Glomerular visceral epithelial cell (primary cell): Measurements from ENCODE around the gene VAV3.

Experiments used
- DNase-seq: peaks from one replicate; pipeline ENCODE4 v3.0.0-alpha.2; 2016; ENCODE audit errors: extremely low spot score

Gene VAV3

GRCh38 chr1:107590087-107590486, 374.9 kb downstream of the VAV3 start:
- DNase-seq: no peak

DNA sequence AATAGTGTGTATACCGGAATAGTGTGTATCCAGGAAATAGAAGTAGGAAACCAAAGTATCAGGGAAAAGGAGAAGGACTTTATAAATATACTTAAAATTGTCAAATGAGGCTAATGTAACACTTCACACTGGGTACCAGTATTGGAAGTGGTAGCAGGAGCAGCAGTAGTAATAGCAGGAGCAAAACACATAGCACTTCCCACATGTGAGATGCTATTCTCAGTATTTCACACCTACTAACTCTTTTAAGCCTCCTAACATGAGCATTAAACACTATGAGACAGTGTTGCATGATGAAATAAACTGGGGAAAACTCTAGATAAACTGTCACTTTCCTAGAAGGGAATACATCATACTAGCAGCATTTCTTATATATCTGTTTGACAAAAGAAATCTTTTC, 376.7 kb downstream of the VAV3 start:
- no peak for DNase-seq

GRCh38 chr1:107575226-107575625, 389.8 kb downstream of the VAV3 start:
- DNase-seq: peak; percentile 26

DNA sequence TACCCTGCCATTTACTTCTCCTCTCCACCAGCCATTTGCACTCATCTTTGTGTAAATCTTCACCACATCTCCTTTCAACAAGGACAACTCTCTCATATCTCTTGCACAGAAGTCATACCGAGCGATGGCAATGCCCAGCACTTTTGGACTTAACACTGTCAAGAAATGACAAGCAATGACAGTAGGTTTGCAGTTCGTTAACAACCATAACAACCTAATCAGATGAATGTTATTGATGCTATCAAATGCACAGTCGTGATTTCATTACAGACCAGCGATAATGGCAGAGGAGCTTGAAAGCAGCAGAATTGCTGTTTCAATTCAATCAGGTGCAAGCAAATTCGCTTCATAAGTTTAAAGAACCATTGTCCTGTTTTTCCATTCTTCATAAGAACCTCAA, 390.9 kb downstream of the VAV3 start:
- DNase-seq: no peak

DNA sequence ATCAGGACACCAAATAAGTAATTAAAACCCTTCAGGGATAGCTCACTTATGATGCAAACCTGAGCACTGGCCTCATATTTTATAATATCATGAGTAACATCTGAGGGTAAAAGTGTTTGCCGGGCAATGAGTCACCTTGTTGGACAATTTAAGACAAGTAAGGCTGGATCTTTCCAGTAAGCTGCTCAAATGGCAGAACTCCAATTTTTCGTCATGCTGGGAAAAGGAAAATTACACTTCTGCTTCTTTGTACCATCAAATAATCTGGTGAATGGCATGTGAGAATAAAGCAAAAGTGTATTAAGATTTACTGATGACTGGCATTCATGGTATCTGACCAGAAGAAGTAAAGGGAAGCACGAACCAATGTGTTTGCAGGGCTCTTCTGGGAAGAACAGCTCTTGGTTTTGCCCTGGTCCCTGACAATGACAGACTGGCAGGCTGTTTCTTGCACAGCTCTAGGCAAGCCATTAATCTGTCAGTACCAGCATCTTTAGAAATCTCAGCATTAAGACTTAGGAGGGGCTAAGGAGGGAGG, 392.2 kb downstream of the VAV3 start:
- DNase-seq: peak; percentile 76

- DNase-seq: no peak
Observed at GRCh38 chr1:107570768-107571167, 394.2 kb downstream of the VAV3 start.

- no peak for DNase-seq
Observed at GRCh38 chr1:107563441-107563840, 401.5 kb downstream of the VAV3 start.

GRCh38 chr1:107559881-107560280, 405.1 kb downstream of the VAV3 start:
- DNase-seq: peak; percentile 71

GRCh38 chr1:107557095-107557494, 407.9 kb downstream of the VAV3 start:
- DNase-seq: no peak

- no peak for DNase-seq
Observed at GRCh38 chr1:107555578-107555977, 409.4 kb downstream of the VAV3 start.

DNA sequence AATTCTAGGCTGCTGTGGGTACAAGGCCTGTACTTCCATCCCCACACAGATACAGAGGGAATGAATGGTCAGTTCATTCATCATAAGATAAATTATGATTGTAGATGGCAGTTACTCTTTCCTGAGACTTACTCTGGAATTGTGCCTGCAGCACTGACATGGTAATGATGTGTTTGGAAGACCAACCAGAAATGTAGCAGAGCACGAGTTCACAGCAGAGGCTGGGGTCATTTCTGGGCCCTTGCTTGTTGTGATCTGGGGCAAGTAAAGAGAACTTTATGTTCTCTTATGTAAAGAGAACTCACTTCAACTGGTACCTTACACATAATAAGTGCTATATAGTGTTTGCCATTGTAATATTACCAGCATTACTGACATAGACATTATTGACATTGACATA, 412.2 kb downstream of the VAV3 start:
- no peak for DNase-seq

DNA sequence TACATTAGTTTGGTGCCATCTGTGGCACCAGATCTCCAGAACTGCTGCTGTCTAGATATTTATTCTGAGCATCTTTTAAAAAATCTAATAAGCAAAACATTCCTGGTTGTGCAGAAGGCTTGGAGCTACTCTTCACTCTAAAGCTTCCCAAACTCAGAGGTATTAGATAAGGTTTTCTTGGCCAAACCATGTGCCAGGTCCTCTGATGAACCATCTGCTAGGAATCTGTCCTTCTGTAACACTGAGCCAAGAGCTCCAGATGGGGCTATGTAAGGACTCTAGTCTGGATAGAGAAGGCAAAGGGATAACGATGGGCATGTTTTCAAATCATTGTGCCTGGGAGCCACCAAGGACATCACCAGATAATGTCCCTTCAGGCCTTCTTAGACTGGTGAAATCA, 413.5 kb downstream of the VAV3 start:
- DNase-seq: no peak

DNA sequence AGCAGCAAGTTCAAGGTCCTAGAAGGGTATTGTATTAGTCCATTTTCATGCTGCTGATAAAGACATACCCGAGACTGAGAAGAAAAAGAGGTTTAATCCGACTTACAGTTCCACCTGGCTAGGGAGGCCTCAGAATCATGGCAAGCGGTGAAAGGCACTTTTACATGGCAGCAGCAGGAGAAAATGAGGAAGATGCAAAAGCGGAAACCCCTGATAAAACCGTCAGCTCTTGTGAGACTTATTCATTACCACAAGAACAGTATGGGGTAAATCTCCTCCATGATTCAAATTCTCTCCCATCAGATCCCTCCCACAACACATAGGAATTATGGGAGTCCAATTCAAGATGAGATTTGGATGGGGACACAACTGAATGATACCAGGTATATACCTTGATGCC, 414.6 kb downstream of the VAV3 start:
- DNase-seq: no peak

DNA sequence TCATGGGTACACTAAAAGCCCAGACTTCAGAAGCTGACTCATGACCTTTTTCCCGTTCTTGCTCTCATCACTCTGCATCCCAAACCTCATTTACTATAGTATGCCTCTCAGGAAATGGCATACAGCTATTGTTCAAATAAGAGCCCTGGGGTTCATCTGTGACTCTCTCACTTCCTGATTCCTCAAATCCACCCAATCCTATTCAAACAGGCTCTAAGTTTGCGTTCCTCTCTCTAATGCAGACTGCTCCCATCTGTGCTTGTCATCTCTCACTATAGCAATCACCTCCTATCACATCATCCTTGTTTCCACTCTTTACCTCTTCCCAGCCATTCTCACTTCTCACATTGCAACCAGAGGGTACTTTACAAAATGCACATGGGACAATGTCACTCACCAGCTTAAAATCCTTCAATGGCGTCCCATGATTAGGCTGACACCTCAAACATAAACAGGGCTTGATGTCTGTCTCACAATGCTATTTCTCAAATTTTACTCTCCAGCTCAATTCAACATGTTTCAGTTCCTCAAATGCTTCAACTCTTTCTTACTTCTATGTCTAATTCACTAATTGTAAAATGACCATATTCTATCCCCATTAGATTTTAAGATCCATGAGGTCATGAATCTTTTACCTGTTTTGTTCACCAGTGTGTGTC, 415.7 kb downstream of the VAV3 start:
- no peak for DNase-seq

DNA sequence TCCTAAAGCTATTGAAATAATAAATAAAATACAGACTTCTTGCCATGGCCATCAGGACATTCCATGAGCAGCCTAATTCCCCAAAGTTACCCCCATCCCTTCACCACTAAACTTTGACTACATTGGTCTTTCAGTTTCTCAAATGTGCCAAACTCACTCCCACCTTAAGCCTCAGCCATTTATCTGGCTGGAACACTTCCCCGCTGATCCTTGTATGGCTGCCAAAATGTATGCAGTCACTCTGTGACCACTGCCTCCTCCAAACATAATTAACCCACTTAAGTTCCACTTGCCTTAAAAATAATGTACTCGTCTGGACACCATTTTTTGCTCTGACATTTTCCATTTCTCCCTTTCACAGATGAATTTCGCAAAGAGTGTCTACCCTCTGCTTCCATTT, 416.7 kb downstream of the VAV3 start:
- DNase-seq: no peak

DNA sequence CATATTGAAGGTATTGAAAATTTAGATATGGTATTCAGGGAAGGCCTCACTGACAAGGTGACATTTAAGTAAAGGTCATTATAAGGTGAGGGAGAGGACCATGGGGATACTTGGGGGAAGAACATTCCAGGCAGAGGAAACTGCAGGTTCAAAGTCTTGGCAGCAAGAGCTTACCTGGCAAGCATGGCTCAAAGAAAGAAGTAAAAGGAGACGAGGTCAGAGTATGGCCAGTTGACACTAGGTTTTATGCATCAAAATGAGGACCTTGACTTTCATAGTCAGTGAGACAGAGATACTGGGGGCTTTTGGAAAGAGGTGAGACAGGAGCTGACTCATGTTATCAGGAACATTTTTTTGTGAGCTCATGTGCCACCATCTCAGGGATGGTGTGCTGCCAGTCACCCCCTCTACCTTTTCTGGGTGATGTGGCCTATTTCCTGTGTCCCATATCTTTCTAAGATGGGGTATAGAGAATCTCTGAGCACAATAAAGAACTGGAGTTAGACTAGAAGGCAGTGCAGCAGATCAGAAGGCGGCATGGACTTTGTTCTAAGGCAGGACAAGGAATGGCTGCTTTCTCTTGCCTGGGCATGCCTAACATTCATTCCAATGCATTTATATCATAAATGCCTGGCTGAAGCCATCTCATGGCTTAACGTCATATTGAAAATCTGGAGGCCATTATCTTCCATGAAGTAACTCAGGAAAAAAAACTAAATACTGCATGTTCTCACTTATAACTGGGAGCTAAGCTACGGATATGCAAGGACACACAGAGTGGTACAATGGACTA, 417.4 kb downstream of the VAV3 start:
- DNase-seq: no peak

DNA sequence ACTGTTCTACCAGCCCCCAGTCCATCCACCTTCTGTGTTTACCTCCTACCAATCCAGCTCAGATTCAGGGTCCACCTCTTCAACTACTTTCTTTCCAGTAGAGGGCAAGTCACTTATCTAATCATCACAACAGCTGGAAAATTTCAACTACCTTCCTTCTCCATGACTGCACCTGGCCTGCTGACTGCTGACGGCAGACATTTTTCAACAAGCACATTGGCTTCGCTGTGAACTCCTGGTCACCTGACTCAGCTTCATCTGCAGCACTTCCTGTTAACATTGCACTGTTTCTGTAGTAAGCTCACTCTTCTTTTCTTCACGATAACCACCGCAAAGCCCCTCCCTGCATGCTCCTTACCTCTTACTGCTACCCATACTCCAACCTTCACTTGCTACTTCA, 418.4 kb downstream of the VAV3 start:
- DNase-seq: no peak

DNA sequence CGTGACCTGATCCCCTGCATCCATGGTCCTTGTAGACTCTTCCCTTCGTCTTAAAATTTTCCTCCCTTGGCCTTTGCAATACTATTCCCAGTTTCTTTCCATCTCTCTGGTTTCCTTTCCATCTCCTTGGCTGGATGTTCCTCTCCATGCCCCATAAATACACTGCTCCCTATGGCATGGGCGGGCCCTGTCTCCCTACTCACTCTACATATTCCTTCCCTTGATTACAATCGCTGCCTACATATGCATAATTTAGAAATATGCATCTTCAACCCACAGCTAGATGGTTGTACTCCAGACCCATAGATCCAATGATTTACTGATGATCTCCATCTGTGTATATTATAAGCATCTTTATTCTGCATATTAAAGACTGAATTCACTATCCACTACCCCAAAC, 419.1 kb downstream of the VAV3 start:
- DNase-seq: no peak

DNA sequence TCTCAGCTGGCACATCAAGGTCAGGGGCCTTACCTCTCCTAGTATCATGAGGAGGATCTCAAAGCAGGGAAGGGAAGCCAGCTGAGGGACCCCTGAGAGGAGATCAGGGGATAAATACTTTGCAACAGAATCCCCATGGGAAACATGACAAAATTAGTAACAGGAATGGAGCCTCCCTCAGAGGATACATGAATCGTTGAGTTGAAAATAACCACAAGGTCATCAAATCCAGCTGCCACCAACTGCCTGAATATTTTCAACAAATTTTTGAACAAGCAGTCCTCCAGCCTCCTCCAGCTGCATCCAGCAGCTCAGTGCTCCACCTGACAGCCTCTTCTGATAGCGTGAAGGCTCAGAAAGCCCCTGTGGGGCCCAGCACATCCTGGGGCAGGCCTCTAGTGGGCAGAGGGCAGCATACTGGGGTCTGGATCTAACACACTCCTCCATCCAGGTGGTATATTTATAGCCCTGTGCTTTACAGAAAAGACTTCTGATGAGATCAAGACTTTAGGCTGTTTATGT, 419.9 kb downstream of the VAV3 start:
- no peak for DNase-seq

GRCh38 chr1:107544285-107544684, 420.7 kb downstream of the VAV3 start:
- DNase-seq: no peak

DNA sequence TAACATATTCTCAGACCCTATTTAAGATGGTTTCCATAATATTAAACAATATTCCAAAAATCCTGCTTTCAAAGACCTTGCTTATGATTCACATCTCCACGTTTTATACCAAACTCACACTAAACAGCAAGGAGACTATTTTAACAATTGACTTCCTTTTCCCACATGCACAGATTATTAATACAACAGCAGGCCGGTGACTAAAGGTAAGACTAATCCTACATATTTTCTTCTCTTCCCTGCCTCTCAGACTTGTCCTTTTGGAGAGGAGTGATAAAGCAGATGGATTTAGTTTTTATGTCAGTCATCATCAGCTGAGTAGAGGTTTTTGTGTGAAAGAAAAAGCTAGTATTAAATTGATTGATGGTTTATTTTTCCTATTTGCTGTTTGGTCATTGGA, 423.6 kb downstream of the VAV3 start:
- no peak for DNase-seq

- DNase-seq: no peak
Observed at GRCh38 chr1:107538502-107538901, 426.5 kb downstream of the VAV3 start.

GRCh38 chr1:107536266-107536665, 428.7 kb downstream of the VAV3 start:
- peak; percentile 22 for DNase-seq
